AG09309 (cell line): ENCODE data around the gene SSBP4.

ENCODE experiments used
- DNase-seq: peaks from one replicate; pipeline ENCODE4 v3.0.0-alpha.2; 2010; ENCODE audit warnings: low read depth
- H3K4me3 ChIP-seq: 2 replicates; pipeline ENCODE4 v1.5.1; 2011; ENCODE audit warnings: mild to moderate bottlenecking, low read depth, low read length, moderate library complexity; ENCODE audit not compliant: control insufficient read depth
- CTCF ChIP-seq: IDR thresholded peaks from 2 replicates; pipeline ENCODE4 v1.5.1; 2011; ENCODE audit warnings: mild to moderate bottlenecking, low read depth, low read length, inconsistent platforms; ENCODE audit not compliant: insufficient read depth, control insufficient read depth; ENCODE audit errors: missing control alignments

The SSBP4 gene

GRCh38 chr19:18438331-18439024, 19.3 kb downstream of the SSBP4 start:
- DNase-seq, result no peak
- H3K4me3 ChIP-seq, result 0 out of 2 replicates have a peak overlapping the region, but pooled peaks have one; percentile 1

GRCh38 chr19:18439025-18439909, 20.1 kb downstream of the SSBP4 start:
- no peak for TF ChIP-seq CTCF

More at GRCh38 chr19:18438331-18439024, 19.3 kb downstream of the SSBP4 start:
- no peak for TF ChIP-seq CTCF

GRCh38 chr19:18439910-18440237, 20.7 kb downstream of the SSBP4 start:
- no peak overlapping the region for H3K4me3 ChIP-seq
- DNase-seq, result no peak
- no peak for TF ChIP-seq CTCF

More at GRCh38 chr19:18439025-18439909, 20.1 kb downstream of the SSBP4 start:
- DNase-seq, result no peak
- H3K4me3 ChIP-seq, result no peak overlapping the region

GRCh38 chr19:18440415-18440877, 21.2 kb downstream of the SSBP4 start:
- H3K4me3 ChIP-seq, result no peak overlapping the region
- DNase-seq, result no peak
- TF ChIP-seq CTCF, result peak; percentile 25

- no peak for TF ChIP-seq CTCF
- no peak overlapping the region for H3K4me3 ChIP-seq
Observed at GRCh38 chr19:18440936-18441803, 22.0 kb downstream of the SSBP4 start.

GRCh38 chr19:18441804-18442788, 22.9 kb downstream of the SSBP4 start:
- DNase-seq, result no peak
- H3K4me3 ChIP-seq, result no peak overlapping the region
- TF ChIP-seq CTCF, result no peak

More at GRCh38 chr19:18440936-18441803, 22.0 kb downstream of the SSBP4 start:
- DNase-seq, result no peak
